HepG2 (cell line): ENCODE data around the gene ZCCHC17. TPM values are rescaled to one million over a fixed set of nuclear protein-coding genes. Genes with fewer than 3 reads are reported as not detected.

Experiments
- AGO2 ChIP-seq: fragments of 200-400 bp; formaldehyde crosslinking; optimal IDR thresholded peaks from 2 replicates; pipeline ENCODE3; 2017; ENCODE audit warnings: mild to moderate bottlenecking, low read depth, low read length, moderate library complexity
- ATF1 ChIP-seq: IDR thresholded peaks from 2 replicates; pipeline ENCODE4 v1.6.1; 2016; ENCODE audit warnings: mild to moderate bottlenecking, control low read depth
- ATF5 ChIP-seq: sonication (generic); formaldehyde crosslinking; IDR thresholded peaks from 2 replicates; pipeline ENCODE4 v1.4.0; 2020; ENCODE audit warnings: mild to moderate bottlenecking, low read depth, missing genetic modification reagents
- CENPT ChIP-seq: sonication (generic); formaldehyde crosslinking; IDR thresholded peaks from 2 replicates; pipeline ENCODE4 v1.8.0; 2022; ENCODE audit warnings: low read depth, mild to moderate bottlenecking, moderate library complexity, missing genetic modification reagents
- CSRNP1 ChIP-seq: sonication (generic); formaldehyde crosslinking; IDR thresholded peaks from 2 replicates; pipeline ENCODE4 v1.8.1; 2023; ENCODE audit warnings: mild to moderate bottlenecking, missing genetic modification reagents
- FIP1L1 ChIP-seq: fragments of 200-400 bp; formaldehyde crosslinking; IDR thresholded peaks from 2 replicates; pipeline ENCODE4 v1.6.1; 2018; ENCODE audit warnings: low read depth, mild to moderate bottlenecking, low read length, moderate library complexity, borderline replicate concordance; ENCODE audit not compliant: insufficient read depth
- GLMP ChIP-seq: sonication (generic); formaldehyde crosslinking; IDR thresholded peaks from 2 replicates; pipeline ENCODE4 v1.9.0; 2021; ENCODE audit warnings: missing genetic modification reagents, mild to moderate bottlenecking, borderline replicate concordance
- HMGXB4 ChIP-seq, 2 experiments: sonication (generic) in 1 of 2; formaldehyde crosslinking in 1 of 2; IDR thresholded peaks; 2 replicates each; pipeline versions ENCODE4 v1.4.0 to v1.6.1; 2018 to 2020; ENCODE audit warnings: missing genetic modification reagents in 2 of 2, borderline replicate concordance in 1 of 2, low read depth in 1 of 2, mild to moderate bottlenecking in 1 of 2, missing biosample characterization in 1 of 2
- ISL2 ChIP-seq: sonication (generic); formaldehyde crosslinking; IDR thresholded peaks from 2 replicates; pipeline ENCODE4 v1.5.0; 2020; ENCODE audit warnings: missing genetic modification reagents
- MTF2 ChIP-seq: sonication (generic); formaldehyde crosslinking; IDR thresholded peaks from 2 replicates; pipeline ENCODE4 v1.5.0; 2020; ENCODE audit warnings: missing genetic modification reagents, borderline replicate concordance
- NFKBIZ ChIP-seq: IDR thresholded peaks from 2 replicates; pipeline ENCODE4 v1.6.1; 2018; ENCODE audit warnings: missing genetic modification reagents, missing compliant biosample characterization
- SUZ12 ChIP-seq: fragments of 150-350 bp; IDR thresholded peaks from 2 replicates; pipeline ENCODE4 v1.6.1; 2014; ENCODE audit warnings: low read depth, low read length
- TBX3 ChIP-seq: fragments of 450-650 bp; IDR thresholded peaks from 2 replicates; pipeline ENCODE4 v1.6.1; 2017; ENCODE audit warnings: antibody characterized with exemption, mild to moderate bottlenecking, inconsistent platforms, borderline replicate concordance
- U2AF2 ChIP-seq: fragments of 200-400 bp; formaldehyde crosslinking; IDR thresholded peaks from 2 replicates; pipeline ENCODE4 v1.6.1; 2017; ENCODE audit warnings: low read depth, mild to moderate bottlenecking, low read length
- ZBTB3 ChIP-seq: sonication (generic); formaldehyde crosslinking; IDR thresholded peaks from 2 replicates; pipeline ENCODE4 v1.4.0; 2020; ENCODE audit warnings: low read depth, mild to moderate bottlenecking, moderate library complexity, missing genetic modification reagents, borderline replicate concordance
- ZBTB34 ChIP-seq: sonication (generic); formaldehyde crosslinking; IDR thresholded peaks from 2 replicates; pipeline ENCODE4 v1.8.0; 2022; ENCODE audit warnings: mild to moderate bottlenecking, missing genetic modification reagents
- ZNF280D ChIP-seq: sonication (generic); formaldehyde crosslinking; IDR thresholded peaks from 2 replicates; pipeline ENCODE4 v1.5.1; 2020; ENCODE audit warnings: mild to moderate bottlenecking, missing genetic modification reagents
- ZNF326 ChIP-seq: sonication (generic); formaldehyde crosslinking; IDR thresholded peaks from 2 replicates; pipeline ENCODE4 v1.4.0; 2020; ENCODE audit warnings: missing genetic modification reagents, borderline replicate concordance
- ZNF543 ChIP-seq: sonication (generic); formaldehyde crosslinking; IDR thresholded peaks from 2 replicates; pipeline ENCODE4 v1.4.0; 2020; ENCODE audit warnings: mild to moderate bottlenecking, missing genetic modification reagents
- polyA plus RNA-seq, 8 experiments: library from polyadenylated mRNA; depleted of rRNA in 3 of 8; stranded (reverse) in 7 of 8; unstranded in 1 of 8; fragments of >200 nt; fragmentation: Illumina TruSeq in 4 of 8; extraction: Trizol in 4 of 8; gene quantifications; 2 replicates each; pipeline versions ENCODE4 v1.2.1 to v1.2.3, GENCODE V29; 2011 to 2016; ENCODE audit warnings: low read depth in 4 of 8, missing spikeins in 1 of 8, mixed read lengths in 1 of 8; ENCODE audit not compliant: insufficient read depth in 1 of 8
- total RNA-seq, 5 experiments: library from RNA; depleted of rRNA; stranded (reverse); fragments of >200 nt; fragmentation: Illumina TruSeq; extraction: Trizol; gene quantifications; 2 replicates each; pipeline ENCODE4 v1.2.3, GENCODE V29; 2016; ENCODE audit warnings: low read depth in 1 of 5

Gene ZCCHC17
- total and polyA plus RNA-seq, 2 of the 13 experiments (the other 11 are each of a cell fraction or from before 2014, with no cell fraction given) = 20.5 to 53.0 TPM

GRCh38 chr1:31394584-31395193 is 97.9 kb downstream of the ZCCHC17 start (continued):
- TF ChIP-seq ATF5 (CRISPR knock-in tag) = no peak
- no peak for TF ChIP-seq ZNF280D
- no peak for TF ChIP-seq U2AF2
- no peak for TF ChIP-seq SUZ12
- no peak for TF ChIP-seq ZNF543 (CRISPR knock-in tag)
- no peak for TF ChIP-seq FIP1L1
- no peak for TF ChIP-seq ISL2
- no peak for TF ChIP-seq GLMP
- TF ChIP-seq CSRNP1 (CRISPR knock-in tag) = no peak
- TF ChIP-seq TBX3 = no peak
- no peak for TF ChIP-seq AGO2
- TF ChIP-seq ZBTB34 (CRISPR knock-in tag) = no peak
- TF ChIP-seq ZBTB3 (CRISPR knock-in tag) = no peak
- no peak for TF ChIP-seq CENPT (CRISPR knock-in tag)
- no peak for TF ChIP-seq ATF1 (CRISPR knock-in tag)
- no peak for TF ChIP-seq ZNF326
- no peak for TF ChIP-seq NFKBIZ (CRISPR knock-in tag)
- peak; percentile 67 to 83; a peak in 3 of 4 replicates for TF ChIP-seq HMGXB4 (CRISPR knock-in tag; IDR thresholded peaks at IDR 0.05; ENCODE audit: borderline replicate concordance in 1 of 2, low read depth in 1 of 2)
- no peak for TF ChIP-seq MTF2
